K562 (cell line): ENCODE measurements around the gene RIT2. TPM values are rescaled to one million over a fixed set of nuclear protein-coding genes. Genes with fewer than 3 reads are reported as not detected.

Source experiments
- ATAC-seq: fragments of 200-7000 bp; cut with Tn5 transposase; 3 replicates; pipeline ENCODE4 v1.9.1; 2020; ENCODE audit warnings: moderate library complexity
- BruUV-seq: library from RNA; stranded (reverse); fragments of 400-500 nt; replicated peaks from 2 replicates; lab custom pipeline; 2021; lab: Mats Ljungman, UMichigan
- CTCF ChIA-PET: fragments of 300-600 bp; formaldehyde crosslinking; extraction: SDS; loops from one replicate; lab custom pipeline; 2021; ENCODE audit warnings: low intra/inter-chr PET ratio; lab: Yijun Ruan, JAX
- POLR2A ChIA-PET: fragments of 300-600, 350-650 bp; sonication (Branson Sonifier 250); formaldehyde crosslinking; extraction: SDS; loops from one replicate; lab custom pipeline; 2021; ENCODE audit warnings: antibody characterized with exemption, inconsistent platforms; lab: Yijun Ruan, JAX
- DNase-seq, 4 experiments: peaks; one replicate each; pipeline versions ENCODE4 v3.0.0 to v3.0.0-alpha.2; 2011 to 2018; ENCODE audit warnings: low spot score in 3 of 4, mixed read lengths in 3 of 4; ENCODE audit errors: extremely low read depth in 1 of 4
- FAIRE-seq: peaks from 2 replicates; lab custom pipeline; 2011; peaks lifted over from hg19 to GRCh38; lab: Jason Lieb, UNC
- H2AFZ ChIP-seq: 2 replicates; pipeline ENCODE4 v1.6.0; 2011; ENCODE audit warnings: low read depth, low read length, control low read depth, inconsistent platforms
- H3K27ac ChIP-seq: fragments of 200-600 bp; 3 replicates; pipeline ENCODE4 v1.8.0; 2011; ENCODE audit warnings: low read depth, mild to moderate bottlenecking, control low read depth, inconsistent platforms, low read length, moderate library complexity, mixed read lengths; ENCODE audit errors: extremely low read depth
- H3K27me3 ChIP-seq, 2 experiments: fragments of 300-600 bp in 1 of 2; 2 replicates in 1 of 2; 3 replicates in 1 of 2; pipeline versions ENCODE4 v1.6.0 to v1.8.0; 2011; ENCODE audit warnings: inconsistent platforms in 2 of 2, low read length in 2 of 2, mild to moderate bottlenecking in 1 of 2, mixed read lengths in 1 of 2, moderate library complexity in 1 of 2; ENCODE audit not compliant: control insufficient read depth in 2 of 2, insufficient read depth in 2 of 2
- H3K36me3 ChIP-seq: fragments of 300-600 bp; 3 replicates; pipeline ENCODE4 v1.8.0; 2011; ENCODE audit warnings: mild to moderate bottlenecking, low read length, inconsistent platforms; ENCODE audit not compliant: control insufficient read depth, insufficient read depth
- H3K4me1 ChIP-seq, 2 experiments: fragments of 200-600 bp in 1 of 2; replicated peaks in 1 of 2; 2 replicates in 1 of 2; 3 replicates in 1 of 2; pipeline versions ENCODE4 v1.5.1 to v1.8.0; 2011; ENCODE audit warnings: inconsistent platforms in 2 of 2, low read length in 2 of 2, mild to moderate bottlenecking in 1 of 2, mixed read lengths in 1 of 2, moderate library complexity in 1 of 2; ENCODE audit not compliant: control insufficient read depth in 2 of 2, insufficient read depth in 2 of 2
- H3K4me2 ChIP-seq: 2 replicates; pipeline ENCODE4 v1.6.1; 2011; ENCODE audit warnings: low read length, control low read depth, inconsistent platforms, mixed read lengths; ENCODE audit not compliant: insufficient read depth
- H3K4me3 ChIP-seq: fragments of 200-600 bp; sonication (generic), shearing (Covaris generic); 2 replicates; pipeline ENCODE4 v1.5.1; 2016; ENCODE audit warnings: control low read depth, inconsistent platforms
- H3K79me2 ChIP-seq: fragments of 200-600 bp; 3 replicates; pipeline ENCODE4 v1.8.0; 2011; ENCODE audit warnings: low read length, inconsistent platforms; ENCODE audit not compliant: control insufficient read depth, insufficient read depth
- H3K9ac ChIP-seq, 2 experiments: 2 replicates each; pipeline versions ENCODE4 v1.6.0 to v1.6.1; 2011; ENCODE audit warnings: low read depth in 2 of 2, low read length in 2 of 2, control low read depth in 1 of 2, inconsistent platforms in 1 of 2, mild to moderate bottlenecking in 1 of 2, mixed read lengths in 1 of 2; ENCODE audit not compliant: insufficient read depth in 1 of 2
- H3K9me1 ChIP-seq: one replicate; pipeline ENCODE4 v1.6.0; 2011; ENCODE audit warnings: inconsistent platforms, mild to moderate bottlenecking, low read length, moderate library complexity; ENCODE audit not compliant: control insufficient read depth, insufficient read depth
- H3K9me3 ChIP-seq: replicated peaks from 2 replicates; pipeline ENCODE4 v1.5.1; 2011; ENCODE audit warnings: low read depth, low read length, inconsistent platforms; ENCODE audit not compliant: control insufficient read depth, insufficient read depth
- H4K20me1 ChIP-seq: replicated peaks from 2 replicates; pipeline ENCODE4 v1.6.1; 2011; ENCODE audit warnings: low read length, inconsistent platforms, mixed read lengths; ENCODE audit not compliant: control insufficient read depth, insufficient read depth
- ARID2 ChIP-seq: fragments of 450-650 bp; IDR thresholded peaks from 2 replicates; pipeline ENCODE4 v1.6.1; 2017; ENCODE audit warnings: antibody characterized with exemption, mild to moderate bottlenecking
- BDP1 ChIP-seq: IDR thresholded peaks from 3 replicates; pipeline ENCODE4 v1.6.1; 2011; ENCODE audit not compliant: insufficient read length, insufficient read depth
- FOXJ3 ChIP-seq: sonication (generic); formaldehyde crosslinking; IDR thresholded peaks from 2 replicates; pipeline ENCODE4 v1.4.0; 2020; ENCODE audit warnings: mild to moderate bottlenecking, missing genetic modification reagents
- MTA2 ChIP-seq: fragments of 450-650 bp; IDR thresholded peaks from 2 replicates; pipeline ENCODE4 v1.6.1; 2016; ENCODE audit warnings: low read depth
- NCOA4 ChIP-seq: fragments of 450-650 bp; IDR thresholded peaks from 2 replicates; pipeline ENCODE4 v1.6.1; 2018; ENCODE audit warnings: mild to moderate bottlenecking; ENCODE audit not compliant: partially characterized antibody
- NR2C2 ChIP-seq, 2 experiments: fragments of 200-800 bp in 1 of 2; sonication (Bioruptor generic) in 1 of 2; sonication (generic) in 1 of 2; formaldehyde crosslinking in 1 of 2; IDR thresholded peaks; 2 replicates each; pipeline versions ENCODE4 v1.6.1 to v1.8.0; 2016 to 2022; ENCODE audit warnings: mild to moderate bottlenecking in 1 of 2, missing compliant biosample characterization in 1 of 2, missing genetic modification characterization in 1 of 2, missing genetic modification reagents in 1 of 2
- SAFB ChIP-seq: fragments of 200-400 bp; formaldehyde crosslinking; IDR thresholded peaks from 2 replicates; pipeline ENCODE4 v1.6.1; 2017; ENCODE audit warnings: low read depth, low read length, borderline replicate concordance
- SAFB2 ChIP-seq: fragments of 200-400 bp; formaldehyde crosslinking; IDR thresholded peaks from 2 replicates; pipeline ENCODE4 v1.6.1; 2018; ENCODE audit warnings: borderline replicate concordance, low read length, low read depth, moderate library complexity; ENCODE audit not compliant: severe bottlenecking
- TBP ChIP-seq: optimal IDR thresholded peaks from 2 replicates; pipeline ENCODE3; 2011; ENCODE audit warnings: low read depth, low read length, improper control_type of control experiment
- XRCC3 ChIP-seq: fragments of 450-650 bp; IDR thresholded peaks from 2 replicates; pipeline ENCODE4 v1.6.1; 2017; ENCODE audit warnings: mild to moderate bottlenecking, moderate library complexity
- ZKSCAN8 ChIP-seq: fragments of 200-800 bp; sonication (Bioruptor generic); IDR thresholded peaks from 2 replicates; pipeline ENCODE4 v1.6.1; 2016; ENCODE audit warnings: missing genetic modification characterization, missing compliant biosample characterization
- ZNF766 ChIP-seq: fragments of 200-800 bp; sonication (Bioruptor generic); conservative IDR thresholded peaks from 2 replicates; pipeline ENCODE4 v1.6.1; 2016; ENCODE audit warnings: missing genetic modification characterization, missing compliant biosample characterization
- WGBS: fragments of 100-300 bp; shearing (Covaris generic); methylation state at CpG from one replicate; pipeline ENCODE4 v1.1.6; 2016; ENCODE audit warnings: low coverage, mixed read lengths; ENCODE audit not compliant: insufficient coverage; ENCODE audit errors: missing lambda C conversion rate; 5-methylcytosine and 5-hydroxymethylcytosine counted together
- in situ Hi-C: fragments of 300-500 bp; cut with MboI; formaldehyde crosslinking; loops from 4 replicates; pipeline ENCODE4 v1.15.0; 2018; ENCODE audit warnings: inconsistent platforms, mixed read lengths
- intact Hi-C: fragments of 100-400 bp; cut with micrococcal nuclease; formaldehyde crosslinking; loops from 2 replicates; pipeline ENCODE4 v1.14.2; 2022
- polyA plus RNA-seq, 8 experiments: library from polyadenylated mRNA; depleted of rRNA in 4 of 8; stranded (reverse) in 5 of 8; unstranded in 3 of 8; fragments of >200 nt; fragmentation: Nextera tagmentation in 2 of 8; fragmentation: Illumina TruSeq in 1 of 8; extraction: Ambion mirVana in 2 of 8; extraction: Trizol in 1 of 8; gene quantifications; 2 replicates each; pipeline versions ENCODE4 v1.2.1 to v1.2.3, GENCODE V29; 2011 to 2014; ENCODE audit warnings: inconsistent platforms in 1 of 8, missing spikeins in 1 of 8
- total RNA-seq, 7 experiments: library from RNA; depleted of rRNA in 6 of 7; stranded (reverse); fragments of >200 nt in 6 of 7; fragmentation: Illumina TruSeq in 2 of 7; extraction: Trizol in 2 of 7; gene quantifications; 2 replicates each; pipeline versions ENCODE4 v1.2.1 to v1.2.3, GENCODE V29; 2011 to 2021; ENCODE audit warnings: low replicate concordance in 1 of 7
- TF ChIP-seq, protein P1 (sequence below): fragments of 450-650 bp; IDR thresholded peaks from 2 replicates; pipeline ENCODE4 v1.6.1; 2016; ENCODE audit warnings: low read depth, mild to moderate bottlenecking, moderate library complexity
- TF ChIP-seq, protein P2 (sequence below): fragments of 250-450 bp; sonication (Bioruptor Pico); IDR thresholded peaks from 2 replicates; pipeline ENCODE4 v1.8.0; 2022; ENCODE audit warnings: moderate library complexity, mild to moderate bottlenecking, inconsistent platforms
- TF ChIP-seq, protein P3 (sequence below): sonication (generic); formaldehyde crosslinking; IDR thresholded peaks from 2 replicates; pipeline ENCODE4 v1.9.0; 2022; ENCODE audit warnings: mild to moderate bottlenecking, missing genetic modification reagents

Gene RIT2
- total and polyA plus RNA-seq, 9 of the 15 experiments (the other 6 are each of a cell fraction or from before 2014, with no cell fraction given) = not detected

DNA sequence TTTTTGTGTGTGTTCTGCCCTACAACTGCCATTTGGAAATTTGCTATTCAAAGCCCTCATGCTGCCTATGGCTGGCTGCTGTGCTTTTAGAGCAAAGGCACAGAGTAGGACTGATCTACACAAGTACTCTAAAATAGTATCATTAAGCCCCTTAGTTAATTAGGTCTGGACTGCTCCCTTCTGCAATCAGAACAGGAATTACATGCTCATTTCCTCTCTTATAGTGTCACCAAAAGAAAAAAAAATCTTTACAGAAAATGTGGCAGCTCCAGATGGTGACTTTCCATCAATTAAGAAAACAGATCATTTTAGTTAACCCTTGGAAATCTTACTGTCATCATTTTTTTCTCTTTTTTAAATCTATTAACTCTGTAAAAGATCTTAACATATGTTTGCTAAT is 337.5 kb downstream of the RIT2 start:
- DNase-seq = no peak
- no peaks in the 10 kb centered on the region for H3K4me1 ChIP-seq
- no peaks in the 10 kb centered on the region for H3K9me3 ChIP-seq
- TF ChIP-seq NR2C2 (CRISPR knock-in tag; IDR thresholded peaks at IDR 0.05) = no peak
- no peak for TF ChIP-seq NR2C2 (tag; IDR thresholded peaks at IDR 0.05)
- TF ChIP-seq, protein P1, sequence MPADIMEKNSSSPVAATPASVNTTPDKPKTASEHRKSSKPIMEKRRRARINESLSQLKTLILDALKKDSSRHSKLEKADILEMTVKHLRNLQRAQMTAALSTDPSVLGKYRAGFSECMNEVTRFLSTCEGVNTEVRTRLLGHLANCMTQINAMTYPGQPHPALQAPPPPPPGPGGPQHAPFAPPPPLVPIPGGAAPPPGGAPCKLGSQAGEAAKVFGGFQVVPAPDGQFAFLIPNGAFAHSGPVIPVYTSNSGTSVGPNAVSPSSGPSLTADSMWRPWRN = no peak
- TF ChIP-seq XRCC3 = no peak
- no peak for TF ChIP-seq SAFB2
- no peak for TF ChIP-seq FOXJ3 (CRISPR knock-in tag)
- TF ChIP-seq TBP = no peak
- H3K9me1 ChIP-seq = no peaks in the 10 kb centered on the region
- H3K79me2 ChIP-seq = no peaks in the 10 kb centered on the region
- intact Hi-C loops (no loop called here), in situ Hi-C loops (no loop called here)
- no peak for FAIRE-seq
- no peak overlapping the region for H2AFZ ChIP-seq
- CTCF ChIA-PET = no interaction called here
- no peak overlapping the region for H3K4me3 ChIP-seq
- no peaks in the 10 kb centered on the region for H3K36me3 ChIP-seq
- H3K27me3 ChIP-seq = no peaks in the 10 kb centered on the region
- POLR2A ChIA-PET = no interaction called here
- no TSS peak for BruUV-seq
- H3K4me2 ChIP-seq = no peak overlapping the region
- H3K9ac ChIP-seq = no peak overlapping the region
- H4K20me1 ChIP-seq = no peaks in the 10 kb centered on the region
- ATAC-seq = no peak
- no peak overlapping the region for H3K27ac ChIP-seq

GRCh38 chr18:42773870-42774269 is 341.6 kb downstream of the RIT2 start:
- Histone ChIP-seq H3K27ac (no peak overlapping the region), H3K4me2 (no peak overlapping the region), H2AFZ (no peak overlapping the region), H3K27me3 (no peaks in the 10 kb centered on the region), H3K79me2 (no peaks in the 10 kb centered on the region), H4K20me1 (no peaks in the 10 kb centered on the region), H3K36me3 (no peaks in the 10 kb centered on the region), H3K9me3 (no peaks in the 10 kb centered on the region), H3K9ac (no peak overlapping the region), H3K9me1 (no peaks in the 10 kb centered on the region), H3K4me1 (no peaks in the 10 kb centered on the region), H3K4me3 (no peak overlapping the region)
- intact Hi-C loops (no loop called here), in situ Hi-C loops (no loop called here)
- DNase-seq = no peak
- ATAC-seq = no peak
- WGBS = 0% methylated on average over 1 of the region's 1 CpG
- BruUV-seq = no TSS peak
- CTCF ChIA-PET = no interaction called here
- POLR2A ChIA-PET = no interaction called here
- no peak for FAIRE-seq
- TF ChIP-seq MTA2 (no peak), BDP1 (no peak), NCOA4 (no peak), ZNF766 (no peak), ARID2 (no peak), ZKSCAN8 (no peak), SAFB (no peak)
- TF ChIP-seq, protein P2, sequence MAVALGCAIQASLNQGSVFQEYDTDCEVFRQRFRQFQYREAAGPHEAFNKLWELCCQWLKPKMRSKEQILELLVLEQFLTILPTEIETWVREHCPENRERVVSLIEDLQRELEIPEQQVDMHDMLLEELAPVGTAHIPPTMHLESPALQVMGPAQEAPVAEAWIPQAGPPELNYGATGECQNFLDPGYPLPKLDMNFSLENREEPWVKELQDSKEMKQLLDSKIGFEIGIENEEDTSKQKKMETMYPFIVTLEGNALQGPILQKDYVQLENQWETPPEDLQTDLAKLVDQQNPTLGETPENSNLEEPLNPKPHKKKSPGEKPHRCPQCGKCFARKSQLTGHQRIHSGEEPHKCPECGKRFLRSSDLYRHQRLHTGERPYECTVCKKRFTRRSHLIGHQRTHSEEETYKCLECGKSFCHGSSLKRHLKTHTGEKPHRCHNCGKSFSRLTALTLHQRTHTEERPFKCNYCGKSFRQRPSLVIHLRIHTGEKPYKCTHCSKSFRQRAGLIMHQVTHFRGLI = no peak
- TF ChIP-seq, protein P3, sequence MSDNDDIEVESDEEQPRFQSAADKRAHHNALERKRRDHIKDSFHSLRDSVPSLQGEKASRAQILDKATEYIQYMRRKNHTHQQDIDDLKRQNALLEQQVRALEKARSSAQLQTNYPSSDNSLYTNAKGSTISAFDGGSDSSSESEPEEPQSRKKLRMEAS (CRISPR knock-in tag) = no peak
